SK-N-SH (cell line): Measurements from ENCODE around the gene AGAP1. TPM values are rescaled to one million over a fixed set of nuclear protein-coding genes. Genes with fewer than 3 reads are reported as not detected.

ENCODE experiments used
- CTCF ChIA-PET: fragments of 300-600, 350-600 bp; formaldehyde crosslinking; extraction: SDS; loops from one replicate; lab custom pipeline; 2021; lab: Yijun Ruan, JAX
- POLR2A ChIA-PET: fragments of 350-600 bp; sonication (Branson Sonifier 250); formaldehyde crosslinking; extraction: SDS; loops from one replicate; lab custom pipeline; 2020; ENCODE audit warnings: antibody characterized with exemption, inconsistent platforms; lab: Yijun Ruan, JAX
- DNase-seq: peaks from one replicate; pipeline ENCODE4 v3.0.0; 2012
- H2AFZ ChIP-seq: fragments of 200-600 bp; sonication (generic); 2 replicates; pipeline ENCODE4 v1.8.1; 2016; ENCODE audit warnings: antibody characterized with exemption, mild to moderate bottlenecking, low read depth
- H3F3A ChIP-seq: fragments of 200-600 bp; sonication (generic); replicated peaks from 2 replicates; pipeline ENCODE3; 2016; ENCODE audit warnings: antibody characterized with exemption, mild to moderate bottlenecking; ENCODE audit not compliant: insufficient read depth
- H3K27ac ChIP-seq, 2 experiments: fragments of 200-500 bp in 1 of 2; fragments of 200-600 bp in 1 of 2; sonication (Bioruptor generic) in 1 of 2; sonication (generic), shearing (Covaris generic) in 1 of 2; 2 replicates each; pipeline versions ENCODE4 v1.5.1 to v1.6.1; 2014 to 2016; ENCODE audit warnings: low read depth in 2 of 2, inconsistent platforms in 1 of 2, low read length in 1 of 2, mild to moderate bottlenecking in 1 of 2, mixed read lengths in 1 of 2
- H3K27me3 ChIP-seq: fragments of 200-600 bp; sonication (generic), shearing (Covaris generic); 2 replicates; pipeline ENCODE4 v1.6.1; 2016; ENCODE audit warnings: mixed run types; ENCODE audit not compliant: insufficient read depth
- H3K36me3 ChIP-seq, 2 experiments: fragments of 200-500 bp in 1 of 2; fragments of 200-600 bp in 1 of 2; sonication (Bioruptor generic) in 1 of 2; sonication (generic) in 1 of 2; replicated peaks in 1 of 2; 2 replicates each; pipeline versions ENCODE3 to v1.5.1; 2014 to 2016; ENCODE audit warnings: low read length in 1 of 2, mild to moderate bottlenecking in 1 of 2; ENCODE audit not compliant: insufficient read depth in 2 of 2, control insufficient read depth in 1 of 2
- H3K4me1 ChIP-seq, 2 experiments: fragments of 200-500 bp in 1 of 2; fragments of 200-600 bp in 1 of 2; sonication (Bioruptor generic) in 1 of 2; sonication (generic), shearing (Covaris generic) in 1 of 2; 2 replicates each; pipeline versions ENCODE4 v1.5.1 to v1.6.1; 2014 to 2016; ENCODE audit warnings: low read depth in 1 of 2, low read length in 1 of 2, mixed run types in 1 of 2; ENCODE audit not compliant: insufficient read depth in 2 of 2, control insufficient read depth in 1 of 2
- H3K4me2 ChIP-seq: fragments of 200-600 bp; sonication (generic), shearing (Covaris generic); 2 replicates; pipeline ENCODE4 v1.6.1; 2017; ENCODE audit warnings: mixed run types
- H3K4me3 ChIP-seq, 2 experiments: fragments of 200-500 bp in 1 of 2; fragments of 200-600 bp in 1 of 2; sonication (Bioruptor generic) in 1 of 2; sonication (generic), shearing (Covaris generic) in 1 of 2; 2 replicates each; pipeline versions ENCODE4 v1.5.1 to v1.8.1; 2014 to 2016; ENCODE audit warnings: low read depth in 2 of 2, inconsistent platforms in 1 of 2, low read length in 1 of 2, mild to moderate bottlenecking in 1 of 2, mixed read lengths in 1 of 2, moderate library complexity in 1 of 2
- H3K79me2 ChIP-seq: fragments of 200-600 bp; sonication (generic); 2 replicates; pipeline ENCODE4 v1.8.1; 2017; ENCODE audit warnings: mild to moderate bottlenecking; ENCODE audit not compliant: insufficient read depth
- H3K9ac ChIP-seq: fragments of 200-600 bp; sonication (generic); 2 replicates; pipeline ENCODE4 v1.6.1; 2017; ENCODE audit warnings: mixed run types
- H3K9me2 ChIP-seq: fragments of 200-600 bp; sonication (generic); 2 replicates; pipeline ENCODE4 v1.6.1; 2017; ENCODE audit warnings: mixed run types
- H3K9me3 ChIP-seq: fragments of 200-600 bp; sonication (generic); 2 replicates; pipeline ENCODE4 v1.6.1; 2017; ENCODE audit warnings: mixed run types, mild to moderate bottlenecking, moderate library complexity
- H4K20me1 ChIP-seq: fragments of 200-600 bp; sonication (generic); 2 replicates; pipeline ENCODE4 v1.6.1; 2017; ENCODE audit warnings: mild to moderate bottlenecking, mixed run types; ENCODE audit not compliant: insufficient read depth
- CTCF ChIP-seq: fragments of 200-600 bp; sonication (generic); IDR thresholded peaks from 2 replicates; pipeline ENCODE4 v1.6.1; 2017; ENCODE audit warnings: antibody characterized with exemption, mild to moderate bottlenecking, moderate library complexity
- ELF1 ChIP-seq: IDR thresholded peaks from 2 replicates; pipeline ENCODE4 v1.4.0; 2012
- EP300 ChIP-seq, 2 experiments: IDR thresholded peaks; 2 replicates each; pipeline versions ENCODE4 v1.4.0 to v1.6.1; 2012; ENCODE audit warnings: borderline replicate concordance in 1 of 2, low read depth in 1 of 2, low read length in 1 of 2
- EZH2phosphoT487 ChIP-seq: fragments of 200-600 bp; sonication (generic); IDR thresholded peaks from 2 replicates; pipeline ENCODE4 v1.6.1; 2017; ENCODE audit warnings: low read depth, mixed run types, mild to moderate bottlenecking, antibody characterized with exemption, moderate library complexity, borderline replicate concordance
- FOSL2 ChIP-seq: IDR thresholded peaks from 2 replicates; pipeline ENCODE4 v1.4.0; 2012; ENCODE audit warnings: low read depth, mild to moderate bottlenecking, moderate library complexity, borderline replicate concordance
- FOXJ3 ChIP-seq: sonication (generic); formaldehyde crosslinking; IDR thresholded peaks from 2 replicates; pipeline ENCODE4 v1.5.1; 2020; ENCODE audit warnings: mild to moderate bottlenecking, missing genetic modification reagents
- FOXM1 ChIP-seq: IDR thresholded peaks from 2 replicates; pipeline ENCODE4 v1.4.0; 2012; ENCODE audit warnings: low read depth, mild to moderate bottlenecking
- GABPA ChIP-seq: IDR thresholded peaks from 2 replicates; pipeline ENCODE4 v1.4.0; 2012; ENCODE audit warnings: low read depth, mild to moderate bottlenecking
- GATA2 ChIP-seq: sonication (generic); formaldehyde crosslinking; IDR thresholded peaks from 2 replicates; pipeline ENCODE4 v1.5.0; 2020; ENCODE audit warnings: mild to moderate bottlenecking, missing genetic modification reagents
- MXI1 ChIP-seq: IDR thresholded peaks from 2 replicates; pipeline ENCODE4 v1.6.1; 2012; ENCODE audit warnings: mild to moderate bottlenecking, low read depth, low read length, improper control_type of control experiment
- NFIC ChIP-seq: IDR thresholded peaks from 2 replicates; pipeline ENCODE4 v1.4.0; 2012; ENCODE audit warnings: borderline replicate concordance
- NRF1 ChIP-seq: IDR thresholded peaks from 2 replicates; pipeline ENCODE4 v1.6.1; 2012; ENCODE audit warnings: low read depth, mild to moderate bottlenecking, low read length
- RAD21 ChIP-seq: IDR thresholded peaks from 2 replicates; pipeline ENCODE4 v1.6.1; 2012; ENCODE audit warnings: mild to moderate bottlenecking, low read length
- RCOR1 ChIP-seq: fragments of 150-350 bp; IDR thresholded peaks from 2 replicates; pipeline ENCODE4 v1.6.1; 2017; ENCODE audit warnings: antibody characterized with exemption, low read length
- RXRA ChIP-seq: IDR thresholded peaks from 2 replicates; pipeline ENCODE4 v1.4.0; 2012; ENCODE audit warnings: low read depth, mild to moderate bottlenecking, borderline replicate concordance
- SMC3 ChIP-seq: IDR thresholded peaks from 2 replicates; pipeline ENCODE4 v1.6.1; 2012; ENCODE audit warnings: low read depth, low read length, improper control_type of control experiment
- TAF1 ChIP-seq: IDR thresholded peaks from 2 replicates; pipeline ENCODE4 v1.6.1; 2012; ENCODE audit warnings: low read depth, mild to moderate bottlenecking, low read length, moderate library complexity, borderline replicate concordance
- TCF12 ChIP-seq: IDR thresholded peaks from 2 replicates; pipeline ENCODE4 v1.4.0; 2012
- USF1 ChIP-seq: IDR thresholded peaks from 2 replicates; pipeline ENCODE4 v1.4.0; 2012; ENCODE audit warnings: low read depth, borderline replicate concordance
- USF2 ChIP-seq: fragments of 150-350 bp; IDR thresholded peaks from 2 replicates; pipeline ENCODE4 v1.6.1; 2017; ENCODE audit warnings: antibody characterized with exemption, low read length, low read depth, borderline replicate concordance
- ZBTB33 ChIP-seq: IDR thresholded peaks from 2 replicates; pipeline ENCODE4 v1.4.0; 2012; ENCODE audit warnings: low read depth, borderline replicate concordance
- WGBS: methylation state at CpG from one replicate; pipeline ENCODE4 v1.1.6; 2017; ENCODE audit warnings: low lambda C conversion rate; 5-methylcytosine and 5-hydroxymethylcytosine counted together
- polyA plus RNA-seq, 3 experiments: library from polyadenylated mRNA; depleted of rRNA; stranded (reverse); fragments of >200 nt; gene quantifications; 2 replicates each; pipeline ENCODE4 v1.2.3, GENCODE V29; 2012

The AGAP1 gene
- polyA plus RNA-seq, 1 of the 3 experiments (the other 2 are of a cell fraction): 8.8 TPM

GRCh38 chr2:235931676-235932075 is 437.8 kb downstream of the AGAP1 start:
- no peaks in the 10 kb centered on the region for H4K20me1 ChIP-seq
- no peaks in the 10 kb centered on the region for H3K9me2 ChIP-seq
- no peak overlapping the region for H3K4me2 ChIP-seq
- CTCF ChIA-PET: no interaction called here
- H3K27me3 ChIP-seq: no peaks in the 10 kb centered on the region
- 95% methylated on average over 15 of the region's 15 CpGs for WGBS
- H3K79me2 ChIP-seq: no peaks in the 10 kb centered on the region
- H3K9ac ChIP-seq: no peak overlapping the region
- TF ChIP-seq CTCF: no peak
- TF ChIP-seq ELF1: no peak
- TF ChIP-seq GABPA: no peak
- TF ChIP-seq FOXM1: no peak
- TF ChIP-seq EZH2phosphoT487: no peak
- TF ChIP-seq GATA2 (CRISPR knock-in tag): no peak
- no peak for TF ChIP-seq TAF1
- no peak for TF ChIP-seq RXRA
- no peak for TF ChIP-seq FOSL2
- no peak for TF ChIP-seq RAD21
- TF ChIP-seq USF1: no peak
- no peak for TF ChIP-seq NRF1
- TF ChIP-seq EP300 (IDR thresholded peaks at IDR 0.05; ENCODE audit: borderline replicate concordance in 1 of 2, low read depth in 1 of 2, low read length in 1 of 2): no peak
- no peak for TF ChIP-seq FOXJ3 (CRISPR knock-in tag)
- TF ChIP-seq, all 33 proteins: peak for 0
- POLR2A ChIA-PET: no interaction called here
- Histone ChIP-seq H3K27ac (no peak overlapping the region), H3K4me3 (no peak overlapping the region), H3K9me3 (no peaks in the 10 kb centered on the region), H3K36me3 (peaks cover 0 to 11% of the 10 kb centered on the region in 2 experiments), H3K4me1 (no peaks in the 10 kb centered on the region), H3F3A (no peaks in the 10 kb centered on the region), H2AFZ (no peak overlapping the region)
- no peak for DNase-seq

- 95% methylated on average over 14 of the region's 15 CpGs for WGBS
- Histone ChIP-seq H3K9ac (no peak overlapping the region), H3K4me2 (no peak overlapping the region), H3F3A (no peaks in the 10 kb centered on the region), H3K4me1 (peaks cover 0 to 4% of the 10 kb centered on the region in 2 experiments; a peak in 1 of 4 replicates), H3K9me3 (no peaks in the 10 kb centered on the region), H3K36me3 (peaks cover 0 to 11% of the 10 kb centered on the region in 2 experiments), H3K79me2 (no peaks in the 10 kb centered on the region), H4K20me1 (no peaks in the 10 kb centered on the region), H3K27me3 (no peaks in the 10 kb centered on the region), H2AFZ (no peak overlapping the region), H3K4me3 (no peak overlapping the region), H3K27ac (no peak overlapping the region), H3K9me2 (no peaks in the 10 kb centered on the region)
- ChIA-PET POLR2A (no interaction called here), CTCF (interaction anchor here (1.0 to 1.2 kb wide), 2 partner anchors 51 to 244 kb away, joined by 3 to 5 read pairs; no protein-coding TSS in a partner anchor)
- no peak for DNase-seq
- no peak for TF ChIP-seq NFIC
- TF ChIP-seq CTCF: no peak
- TF ChIP-seq MXI1: no peak
- TF ChIP-seq SMC3: no peak
- TF ChIP-seq ZBTB33: no peak
- no peak for TF ChIP-seq USF2
- TF ChIP-seq RXRA: no peak
- TF ChIP-seq RCOR1: no peak
- no peak for TF ChIP-seq TCF12
Measured at GRCh38 chr2:235934059-235934773, 440.4 kb downstream of the AGAP1 start.
